Epidermal melanocyte (primary cell): ENCODE data around the gene ZNF554.

ENCODE experiments used
- DNase-seq: peaks from one replicate; pipeline ENCODE4 v3.0.0; 2011; ENCODE audit warnings: low spot score; ENCODE audit not compliant: insufficient read length

Gene ZNF554

DNA sequence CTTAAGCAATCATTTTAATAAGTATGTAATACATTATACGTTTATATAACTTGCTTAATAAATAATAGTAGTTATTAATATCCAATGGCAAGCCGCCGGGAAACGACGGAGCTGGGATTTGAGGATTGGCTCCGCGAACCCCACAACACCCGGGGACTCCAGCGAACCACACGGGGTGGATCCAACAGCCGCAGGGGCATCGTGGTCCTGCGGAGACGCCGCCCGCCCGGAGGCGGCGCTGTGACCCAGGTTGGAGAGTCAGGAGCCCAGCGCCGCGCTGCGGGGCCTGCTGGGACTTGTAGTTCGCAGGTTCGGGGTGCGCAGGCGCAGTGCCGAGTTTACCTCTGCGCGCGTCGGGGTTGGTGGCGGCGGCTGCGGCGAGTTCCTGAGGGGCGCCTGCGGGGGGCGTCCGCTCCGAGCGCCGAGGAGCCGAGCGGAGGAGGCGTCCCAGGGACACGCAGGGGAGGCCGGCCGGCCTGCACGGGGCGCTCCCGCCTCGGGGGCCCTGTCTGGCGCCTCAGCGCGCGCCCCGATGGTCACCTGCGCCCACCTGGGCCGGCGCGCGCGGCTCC lies at the start of gene ZNF554:
TSS of gene ZNF554 (plus strand) at position 329 of the 572 bp plus-strand sequence. CDS start at position 533, 204 bp downstream.
- DNase-seq, result peak; percentile 93

DNA sequence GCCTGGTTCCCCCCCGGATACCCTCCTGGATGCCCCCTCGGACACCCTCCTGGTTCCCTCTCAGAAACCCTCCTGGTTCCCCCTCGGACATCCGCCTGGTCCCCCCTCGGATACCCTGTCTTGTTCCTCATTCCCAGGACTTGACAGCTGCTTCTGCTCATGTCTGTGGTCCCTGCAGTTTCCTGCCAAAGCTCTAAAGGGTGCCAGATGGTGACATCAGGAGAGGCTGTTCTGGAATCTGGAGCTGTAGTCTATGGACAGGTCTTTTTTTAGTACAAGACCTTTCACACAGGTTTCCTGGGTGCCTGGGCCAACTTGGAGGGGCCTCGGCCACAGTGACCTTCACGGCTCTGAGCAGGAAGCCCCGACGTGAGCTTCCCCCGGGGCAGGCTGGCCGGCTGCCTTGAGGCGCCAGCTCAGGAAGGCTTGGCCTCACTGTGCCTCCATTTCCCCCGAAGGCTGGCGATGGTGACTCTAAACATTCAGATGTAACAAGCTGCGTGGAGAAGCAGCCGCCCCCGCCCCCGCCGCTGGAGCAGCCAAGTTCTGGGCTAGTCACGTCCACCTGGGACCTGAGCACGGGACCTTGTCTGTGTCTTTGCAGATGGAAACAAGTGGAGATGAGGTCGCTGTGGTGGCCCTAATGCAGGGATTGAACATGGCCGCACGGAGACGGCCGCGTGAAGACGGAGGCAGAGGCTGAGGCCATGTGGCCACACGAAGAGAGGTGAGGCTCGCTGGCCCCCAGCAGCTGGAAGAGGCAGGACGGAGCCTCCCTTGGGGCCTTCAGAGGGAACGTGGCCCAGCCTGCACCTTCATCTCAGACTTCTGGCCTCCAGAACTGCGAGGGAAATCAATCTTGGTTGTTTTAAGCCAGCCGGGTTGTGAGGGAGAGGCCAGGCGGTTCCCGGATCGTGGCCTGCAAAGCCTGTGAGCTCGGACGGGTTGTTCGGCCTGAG lies 49.3 kb upstream of the ZNF554 start:
- DNase-seq, result no peak

DNA sequence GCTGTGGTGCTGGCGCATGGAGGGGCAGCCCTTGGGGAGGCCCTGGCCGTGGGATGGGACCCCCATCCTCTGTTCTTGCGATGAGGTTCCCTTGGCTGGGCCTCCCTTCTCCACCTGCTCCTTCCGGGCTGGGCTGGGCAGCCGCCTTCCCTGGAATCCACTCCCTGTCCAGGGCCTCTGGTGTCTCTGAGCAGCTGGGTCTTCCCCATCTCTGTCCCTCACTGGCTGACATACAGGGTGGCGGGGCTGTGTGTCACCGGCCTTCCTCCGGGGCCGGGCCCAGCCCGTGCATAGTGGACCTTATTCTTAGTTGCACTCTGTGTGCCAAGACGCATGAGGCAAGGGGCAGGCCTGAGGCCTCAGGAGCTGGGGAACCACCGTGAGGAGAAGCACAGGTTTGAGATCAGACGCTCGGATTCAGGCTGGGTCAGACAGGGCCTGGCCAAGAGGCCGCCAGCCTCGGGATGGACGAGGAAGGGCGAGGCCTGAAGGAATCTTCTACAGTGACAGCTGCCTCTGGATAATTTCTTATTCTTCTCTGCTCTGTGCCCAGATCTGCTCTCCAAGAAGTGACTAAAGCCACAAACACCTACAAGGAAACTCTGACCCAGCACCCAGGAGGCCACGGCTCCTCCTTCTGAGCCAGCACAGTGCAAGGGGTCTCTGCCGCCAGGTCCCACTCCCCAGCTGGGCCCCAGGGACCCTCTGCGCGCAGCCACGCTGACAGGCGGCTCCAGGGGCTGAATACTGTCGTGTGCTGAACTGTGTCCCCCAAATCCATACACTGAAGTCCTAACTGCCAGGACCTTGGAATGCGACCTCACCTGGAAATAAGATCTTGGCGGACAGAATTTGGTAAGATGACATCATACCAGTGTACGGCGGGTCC lies 47.6 kb upstream of the ZNF554 start:
- DNase-seq, result no peak

DNA sequence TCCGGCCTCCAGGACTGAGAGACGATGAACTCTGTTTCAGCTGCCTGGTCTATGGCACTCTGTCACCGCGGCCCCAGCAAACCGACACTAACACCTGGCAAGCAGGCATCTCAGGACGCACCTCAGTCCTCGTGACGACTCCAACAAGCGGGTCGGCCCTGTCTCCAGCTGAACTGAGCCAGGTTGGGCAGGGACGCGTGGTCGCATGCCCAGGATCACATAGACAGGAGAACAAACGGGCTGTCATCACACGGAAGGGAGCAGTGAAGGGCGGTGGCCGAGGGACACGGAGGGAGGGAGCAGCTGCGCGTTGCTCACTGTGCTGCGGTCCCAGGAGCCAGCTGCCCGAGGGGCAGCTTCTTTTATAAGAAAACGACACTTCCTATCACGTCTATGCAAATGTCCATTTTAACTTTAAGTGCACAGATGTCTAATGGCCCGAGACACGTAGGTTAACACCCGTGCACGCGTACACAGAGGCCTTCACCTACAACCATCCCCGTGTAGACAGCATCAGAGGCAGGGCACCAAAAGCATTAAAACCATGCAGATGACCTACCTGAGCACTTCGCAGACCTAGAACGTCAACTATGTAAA lies 45.5 kb upstream of the ZNF554 start:
- no peak for DNase-seq

DNA sequence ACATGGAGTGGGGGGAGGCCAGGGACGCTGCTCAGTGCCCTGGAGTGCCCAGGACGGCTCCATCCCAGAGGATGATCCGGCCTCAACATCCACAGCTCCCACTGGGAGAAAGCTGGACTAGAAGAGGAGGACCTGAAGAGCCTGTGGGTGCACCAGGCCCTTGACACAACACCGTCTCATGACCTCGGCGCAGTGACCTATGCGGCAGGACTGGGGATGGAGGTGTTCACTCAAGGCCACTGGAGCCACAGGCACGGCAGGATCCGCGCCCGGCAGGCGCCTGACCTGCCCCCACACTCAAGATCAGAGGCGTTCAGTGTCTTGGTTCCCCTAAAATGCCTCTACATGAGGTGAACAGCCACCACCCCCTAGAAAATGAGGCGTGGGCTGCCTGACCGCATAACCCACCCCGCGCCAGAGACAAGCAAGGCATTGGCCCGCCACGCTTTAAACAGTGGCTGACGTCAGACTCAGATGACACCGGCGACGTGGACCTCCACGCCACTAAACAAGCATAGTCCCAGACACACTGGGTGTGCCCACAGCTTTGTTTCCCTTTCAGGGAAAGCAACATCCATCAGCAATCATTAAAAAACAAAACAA lies 44.6 kb upstream of the ZNF554 start:
- no peak for DNase-seq

DNA sequence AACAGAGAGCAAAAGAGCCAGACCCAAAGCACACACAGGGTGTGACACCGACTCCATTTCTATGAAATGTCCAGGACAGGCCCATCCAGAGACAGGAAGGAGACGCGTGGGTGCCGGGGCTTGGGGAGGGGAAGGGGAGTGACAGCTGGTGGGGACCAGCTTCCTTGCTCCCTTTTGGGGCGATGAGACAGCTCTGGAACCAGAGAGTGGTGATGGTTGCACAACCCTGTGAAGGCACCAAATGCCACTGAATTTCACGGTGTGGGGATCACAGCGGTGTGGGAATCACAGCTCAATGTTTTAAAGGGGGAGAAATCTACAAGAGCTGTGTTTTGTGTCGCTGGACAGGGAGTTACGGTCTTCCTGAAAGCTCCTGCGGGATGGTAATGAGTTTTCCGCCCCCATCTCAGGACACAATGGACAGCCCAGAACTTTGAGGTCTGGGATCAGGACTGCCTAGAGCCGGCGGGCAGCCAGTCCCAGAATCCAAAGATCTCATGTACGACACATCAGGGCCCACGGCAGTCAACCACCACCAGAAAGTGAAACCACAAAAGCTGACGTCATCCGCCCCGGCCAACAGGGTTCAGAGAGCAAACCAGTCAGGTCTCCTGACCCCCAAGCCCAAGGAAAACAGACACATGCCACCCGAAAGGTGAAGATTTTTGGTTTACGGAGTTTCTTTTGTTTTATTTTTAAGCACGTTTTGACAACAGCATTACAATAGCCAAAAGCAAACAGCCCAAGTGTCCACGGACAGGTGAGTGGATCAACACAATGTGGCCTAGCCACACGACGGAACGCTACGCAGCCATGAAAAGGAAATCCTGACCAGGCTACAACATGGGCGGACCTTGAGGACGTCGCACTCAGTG lies 43.9 kb upstream of the ZNF554 start:
- DNase-seq, result peak; percentile 73

DNA sequence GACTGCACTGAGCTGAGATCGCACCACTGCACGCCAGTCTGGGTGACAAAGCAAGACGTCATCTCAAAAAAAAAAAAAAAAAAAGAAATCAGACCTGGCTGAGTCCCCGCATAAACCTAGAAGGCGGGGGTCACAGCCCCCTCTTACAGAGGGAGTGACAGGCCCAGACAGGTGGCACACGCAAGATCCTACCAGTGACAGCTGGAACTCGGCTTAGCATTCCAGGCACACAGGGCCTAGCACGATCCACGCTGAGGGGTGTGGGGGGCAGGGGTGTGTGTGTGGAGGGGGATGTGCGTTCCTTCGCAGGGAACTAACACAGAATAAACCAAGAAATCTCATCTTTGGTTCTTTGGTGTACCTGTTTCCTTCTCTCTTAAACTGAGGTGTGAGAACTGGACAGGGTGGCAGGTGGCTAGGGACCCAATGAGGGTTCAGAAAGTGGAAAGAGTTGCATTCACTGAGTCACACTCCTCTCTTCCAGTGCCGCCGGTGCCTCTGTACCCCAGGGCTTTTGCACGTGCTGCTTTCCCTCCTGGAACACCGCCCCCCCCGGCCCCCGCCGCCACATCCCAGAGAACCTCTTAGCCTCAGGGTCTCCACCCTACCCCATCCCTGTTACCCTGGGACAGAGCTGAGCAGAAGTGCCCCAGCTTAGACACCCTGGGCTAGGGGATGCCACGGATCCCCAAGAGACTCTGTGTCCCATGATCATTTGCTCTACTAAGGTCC lies 41.5 kb upstream of the ZNF554 start:
- DNase-seq, result no peak

DNA sequence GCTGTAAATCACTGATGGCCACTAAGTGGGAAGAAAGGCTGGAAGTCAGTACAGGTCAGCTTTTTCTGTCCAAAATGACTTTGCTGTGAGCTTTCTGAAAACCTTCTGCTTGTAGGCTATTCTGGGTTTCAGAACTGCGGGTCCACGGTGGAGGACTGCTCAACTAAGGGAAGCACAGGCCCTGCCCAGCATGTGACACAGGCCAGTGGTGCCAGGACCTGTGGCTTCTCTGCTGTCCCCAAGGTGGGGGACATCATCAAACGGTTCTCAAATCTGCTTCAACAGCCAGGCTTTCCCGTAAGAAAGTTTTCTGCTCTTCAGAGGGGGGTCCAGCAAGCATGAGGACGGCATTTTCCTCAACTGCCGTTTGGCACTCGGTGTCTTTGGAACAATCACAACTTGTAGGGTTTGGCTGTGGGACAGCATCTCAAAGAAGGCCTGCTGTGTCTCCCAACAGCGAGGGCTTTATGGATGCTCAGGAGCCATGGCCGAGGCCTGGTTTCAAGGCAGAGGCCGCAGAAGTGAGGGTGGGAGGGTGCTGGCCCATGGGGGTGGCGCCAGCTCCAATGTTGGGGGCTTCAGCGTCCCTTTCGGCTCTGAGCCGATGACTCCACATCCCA lies 40.4 kb upstream of the ZNF554 start:
- DNase-seq, result no peak

DNA sequence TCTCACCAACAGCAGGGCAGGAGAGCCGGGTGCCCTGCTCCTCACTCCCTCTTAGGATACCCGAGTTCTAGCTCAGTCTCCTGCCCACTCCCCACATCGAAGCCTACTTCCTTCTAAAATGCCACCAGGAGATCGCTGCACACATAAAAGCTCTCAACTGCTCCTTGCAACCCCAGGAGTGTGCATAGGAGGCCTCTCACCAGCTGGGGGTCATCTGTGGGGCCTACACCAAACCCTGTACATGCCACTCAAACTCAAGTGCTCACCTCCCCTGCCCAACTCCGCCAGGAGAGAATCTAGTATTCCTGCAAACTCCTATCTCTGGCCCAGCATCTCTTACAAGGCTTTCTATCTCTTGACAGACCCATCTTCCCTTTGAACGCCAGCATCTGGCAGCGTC lies 39.4 kb upstream of the ZNF554 start:
- no peak for DNase-seq

DNA sequence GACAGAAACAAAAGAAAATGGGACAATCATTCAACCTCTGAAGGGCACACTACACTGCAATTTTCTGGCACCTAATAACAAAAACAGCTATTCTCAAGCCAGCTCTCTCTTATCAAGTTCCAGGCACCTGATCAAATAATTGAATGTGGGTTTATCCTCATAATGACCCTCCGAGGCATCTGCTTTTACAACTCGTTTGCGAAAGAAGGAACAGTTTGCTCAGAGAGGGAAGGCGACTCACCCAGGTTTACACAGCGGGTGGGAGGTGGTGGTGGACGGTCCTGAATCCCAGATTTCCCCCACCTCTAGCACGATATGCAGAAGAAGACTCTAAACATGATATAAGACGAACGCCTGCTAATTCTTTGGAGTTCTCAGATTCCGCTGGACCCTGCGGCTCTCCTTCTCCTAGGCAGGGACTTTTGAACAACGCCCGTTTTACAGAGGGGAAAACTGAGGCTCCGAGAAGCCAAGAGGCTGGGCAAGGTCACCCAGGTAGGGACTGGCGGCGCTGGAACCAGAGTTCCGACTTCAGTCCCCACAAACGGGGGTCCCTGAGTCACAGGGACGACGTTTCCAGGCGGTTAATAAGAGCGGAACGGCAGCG lies 37.2 kb upstream of the ZNF554 start:
- DNase-seq, result no peak

DNA sequence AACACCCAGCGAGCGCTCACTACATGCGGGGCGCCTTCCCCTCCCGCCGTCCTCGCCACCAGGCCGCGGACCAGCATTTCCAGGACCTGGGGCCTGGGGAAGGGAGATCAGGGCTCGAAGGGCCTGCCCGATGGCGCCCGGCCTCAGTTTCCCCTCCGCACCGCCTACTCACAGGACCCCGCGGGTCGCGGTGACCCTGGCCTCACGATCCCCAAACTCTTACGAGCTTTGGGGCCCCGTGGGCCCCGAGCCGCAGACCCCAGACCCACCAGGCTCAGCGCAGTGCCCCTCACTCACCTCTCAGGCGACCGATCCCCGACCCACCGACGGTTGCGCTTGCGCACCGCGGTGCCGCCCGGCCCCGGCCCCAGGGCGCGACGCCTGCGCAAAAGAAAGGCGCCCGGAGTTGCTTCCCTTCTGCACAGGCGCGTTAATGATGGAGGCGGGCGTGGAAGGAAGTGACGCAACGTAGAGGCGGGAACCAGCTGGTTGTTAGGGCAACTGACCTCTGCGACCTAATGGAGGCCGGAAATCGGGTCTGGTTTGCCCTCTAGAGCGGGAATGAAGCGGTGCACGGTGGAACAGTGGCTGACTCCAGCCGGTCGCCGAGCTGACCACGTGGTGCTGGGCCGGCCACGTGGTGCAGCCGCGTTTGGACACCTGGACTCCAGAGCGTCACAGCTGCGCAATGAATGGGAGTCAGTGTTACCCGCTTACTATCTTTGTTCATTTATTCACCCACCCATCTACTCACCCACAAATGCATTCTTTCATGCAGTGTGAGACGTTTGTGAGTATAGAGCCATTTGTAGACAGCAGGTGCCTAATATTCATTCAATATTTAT lies 36.5 kb upstream of the ZNF554 start, which contains the start of gene SGTA:
TSS of gene SGTA (minus strand) at position 338 of the 845 bp plus-strand sequence. CDS start 14,205 bp downstream, outside the sequence.
- peak; percentile 99 for DNase-seq

DNA sequence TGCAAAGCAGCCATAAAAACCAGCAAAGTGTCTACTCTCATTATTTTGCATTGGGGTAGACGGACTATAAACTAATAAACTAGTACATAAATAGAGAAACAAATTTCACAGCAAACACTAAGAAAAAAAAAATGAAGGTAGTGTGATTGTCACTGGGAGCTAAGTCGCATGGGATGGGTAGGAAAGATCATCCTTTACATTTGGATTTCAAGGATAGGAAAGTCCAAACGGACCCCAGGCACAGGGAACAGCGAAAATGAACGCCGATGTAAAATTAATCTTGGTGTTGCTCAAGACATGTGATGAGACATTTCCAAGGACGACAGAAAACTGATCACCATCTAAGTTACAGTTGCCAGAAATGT lies 35.9 kb upstream of the ZNF554 start:
- DNase-seq, result no peak

DNA sequence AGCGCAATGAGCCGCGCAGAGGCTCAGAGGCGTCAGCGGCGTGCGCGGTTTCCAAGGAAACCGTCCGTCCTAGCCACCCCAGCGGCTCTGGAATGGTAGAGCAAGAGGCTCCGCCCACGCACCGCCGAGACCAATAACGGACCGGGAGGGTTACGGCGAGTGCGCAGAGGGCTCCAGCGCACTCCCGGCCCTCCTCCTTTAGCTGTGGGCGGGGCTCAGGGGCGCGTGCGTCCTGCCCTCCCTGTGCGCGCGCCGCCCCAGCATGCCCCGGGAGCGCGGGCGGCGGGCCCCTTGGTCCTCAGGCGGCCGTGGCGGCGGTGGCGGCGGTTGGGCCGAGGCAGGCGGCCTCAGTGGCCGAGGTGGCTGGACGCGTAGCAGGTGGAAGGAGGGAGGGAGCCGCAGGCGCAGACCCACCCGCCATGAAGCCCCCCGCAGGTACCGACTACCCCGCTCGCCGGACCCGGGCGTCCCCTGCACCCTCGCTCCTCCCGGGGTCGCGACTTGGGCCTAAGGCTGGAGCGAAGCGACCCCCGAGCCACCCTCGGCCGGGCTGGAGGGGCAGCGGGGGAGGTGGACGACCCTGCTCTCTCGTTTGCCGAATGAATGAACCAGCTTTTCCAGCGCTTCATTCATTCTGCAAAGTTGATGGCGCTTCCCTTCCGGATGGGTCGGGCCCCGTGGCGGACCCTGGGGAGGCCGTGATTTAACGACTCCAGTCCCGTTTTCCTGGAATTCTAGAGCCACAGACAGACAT lies 34.2 kb upstream of the ZNF554 start, which contains the start of gene THOP1:
TSS of gene THOP1 (plus strand) at position 260 of the 754 bp plus-strand sequence. CDS start at position 420, 160 bp downstream.
- peak; percentile 96 for DNase-seq

DNA sequence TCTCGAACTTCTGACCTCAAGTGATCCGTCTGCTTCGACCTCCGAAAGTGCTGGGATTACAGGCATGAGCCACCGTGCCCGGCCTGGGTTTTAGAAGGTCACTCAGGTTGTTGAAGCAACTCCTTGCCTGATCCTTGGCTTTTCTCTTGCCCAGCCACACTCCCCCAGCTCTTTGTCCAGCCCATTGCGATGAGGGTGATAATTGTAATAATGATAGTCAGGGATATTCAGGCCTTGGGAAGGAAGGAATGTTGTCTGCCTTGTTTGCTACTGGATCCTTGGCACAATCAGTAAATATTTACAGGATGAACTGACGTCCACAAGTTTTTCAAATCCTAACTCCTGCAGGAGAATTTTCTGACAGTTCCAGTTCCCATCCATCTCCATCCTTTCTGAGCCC lies 32.6 kb upstream of the ZNF554 start:
- DNase-seq, result no peak

DNA sequence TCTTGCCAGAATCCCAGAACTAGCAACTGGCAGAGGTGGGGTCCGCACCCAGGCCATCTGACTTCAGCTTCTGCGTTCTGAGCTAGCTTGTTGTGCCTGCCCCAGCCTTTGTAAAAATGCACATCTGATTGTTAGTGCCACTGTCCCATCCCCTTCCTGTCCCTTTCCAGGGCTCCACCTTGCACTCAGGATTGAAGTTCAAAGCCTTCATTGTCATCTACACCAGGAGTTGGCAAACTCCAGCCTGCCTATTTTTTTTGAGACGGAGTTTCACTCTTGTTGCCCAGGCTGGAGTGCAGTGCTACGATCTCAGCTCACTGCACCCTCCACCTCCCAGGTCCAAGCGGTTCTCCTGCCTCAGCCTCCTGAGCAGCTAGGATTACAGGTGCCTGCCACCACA lies 31.4 kb upstream of the ZNF554 start:
- DNase-seq, result no peak

DNA sequence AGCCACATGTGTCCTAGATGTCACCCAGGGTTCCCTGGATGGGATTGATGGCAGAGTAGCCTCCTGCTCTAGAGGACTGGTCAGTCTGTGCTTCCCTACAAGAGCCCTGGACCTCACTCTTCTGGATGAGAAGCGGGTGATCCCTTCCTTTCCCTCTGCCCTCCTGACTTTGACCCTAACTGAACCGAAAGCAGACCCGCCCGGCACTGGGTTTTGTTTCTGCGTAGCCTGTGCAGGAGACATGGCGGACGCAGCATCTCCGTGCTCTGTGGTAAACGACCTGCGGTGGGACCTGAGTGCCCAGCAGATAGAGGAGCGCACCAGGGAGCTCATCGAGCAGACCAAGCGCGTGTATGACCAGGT lies 29.5 kb upstream of the ZNF554 start:
- no peak for DNase-seq
